Right forelimb (tissue), 1 donor: ENCODE results near the gene COX7A2L.
"Not testable (repeated sequence)": the region's sequence is repeated elsewhere in the genome, so short reads cannot be mapped to it uniquely, and the experiment has no call there.

Experiments used
- DNase-seq: peaks from one replicate; pipeline ENCODE4 v3.0.0-alpha.2; 2018

Gene COX7A2L

DNA sequence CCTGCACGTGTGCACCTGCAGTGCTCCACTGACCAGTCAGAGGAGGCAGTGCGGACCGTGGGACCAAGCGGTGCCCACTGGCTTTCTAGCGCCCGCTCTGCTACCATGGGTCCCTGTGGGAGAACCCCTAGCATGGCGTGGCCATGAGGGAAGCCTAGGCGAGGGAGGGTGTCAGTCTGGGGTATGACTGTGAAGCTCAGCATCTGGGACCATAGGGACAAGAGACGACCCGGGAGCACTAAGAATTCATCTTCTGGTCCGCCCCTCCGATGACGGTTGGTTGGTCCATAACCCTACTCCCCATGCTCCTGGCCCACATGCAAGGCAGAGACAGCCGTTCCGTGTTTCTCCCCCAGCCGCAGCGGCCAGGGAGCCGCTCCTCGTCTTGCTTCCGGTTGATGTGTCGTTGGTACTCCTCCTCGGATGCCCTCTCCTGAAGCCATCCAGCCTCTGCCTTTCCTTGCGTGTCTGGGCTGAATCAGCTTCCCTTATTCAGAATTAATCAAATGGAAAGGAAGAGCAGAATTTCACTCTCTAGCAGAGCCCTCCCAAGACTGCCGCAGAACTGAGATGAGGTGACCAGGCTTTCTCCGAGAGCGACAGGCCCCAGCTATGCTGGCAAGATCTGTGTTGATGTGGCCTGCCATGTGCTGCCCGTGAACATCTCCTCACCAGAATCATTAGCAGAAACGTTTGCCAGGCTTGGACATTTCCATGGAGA, 23.0 kb downstream of the COX7A2L start:
- DNase-seq: no peak

DNA sequence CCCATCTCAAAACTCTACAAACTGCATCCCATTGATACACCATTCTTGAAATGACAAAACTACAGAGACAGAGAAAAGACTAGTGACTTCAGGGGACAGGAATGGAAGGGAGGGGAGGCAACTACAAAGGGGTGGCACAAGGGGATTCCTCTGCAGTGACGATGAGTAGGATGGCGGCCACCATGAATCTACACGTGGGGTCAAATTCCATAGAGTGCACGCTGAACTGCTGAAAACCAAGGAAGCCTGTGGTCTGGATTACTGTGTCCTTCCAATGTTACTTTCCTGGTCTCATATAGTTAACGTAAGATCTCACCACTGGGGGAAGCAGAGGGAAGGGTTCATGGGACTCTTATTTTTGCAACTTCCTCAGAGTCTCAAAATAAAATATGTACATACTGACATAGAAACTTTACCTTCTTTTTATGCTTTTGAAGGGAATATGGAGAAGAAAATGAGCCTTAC, 23.6 kb downstream of the COX7A2L start:
- no peak for DNase-seq

GRCh38 chr2:42336361-42336965, 24.6 kb downstream of the COX7A2L start:
- no peak for DNase-seq

DNA sequence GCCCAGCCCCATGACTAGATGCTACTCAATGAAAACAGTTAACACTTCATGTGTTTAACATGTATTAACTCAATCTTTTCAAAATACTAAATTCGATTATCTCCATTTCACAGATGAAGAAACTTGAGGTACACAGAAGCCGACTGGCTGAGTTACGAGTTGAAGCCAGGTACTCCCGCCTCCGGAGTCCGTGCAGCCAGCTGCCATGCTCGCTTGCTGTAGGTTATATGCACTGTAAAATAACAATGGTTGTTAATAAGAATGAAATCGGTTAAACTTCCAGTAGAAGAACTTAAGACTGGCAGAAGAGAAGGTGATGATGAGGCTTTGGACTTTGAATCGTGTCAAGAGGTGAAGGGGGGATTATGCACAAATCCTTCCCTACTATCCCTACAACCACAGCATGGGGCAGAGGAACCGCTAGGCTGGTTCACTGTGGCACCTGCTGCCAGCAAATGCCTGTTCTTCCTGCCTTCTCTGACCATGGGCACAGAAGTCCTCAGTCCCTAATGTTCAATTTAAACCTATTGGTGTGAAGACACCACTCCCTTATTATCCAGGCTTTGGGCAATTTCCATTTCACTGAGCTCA, 25.4 kb downstream of the COX7A2L start:
- no peak for DNase-seq

DNA sequence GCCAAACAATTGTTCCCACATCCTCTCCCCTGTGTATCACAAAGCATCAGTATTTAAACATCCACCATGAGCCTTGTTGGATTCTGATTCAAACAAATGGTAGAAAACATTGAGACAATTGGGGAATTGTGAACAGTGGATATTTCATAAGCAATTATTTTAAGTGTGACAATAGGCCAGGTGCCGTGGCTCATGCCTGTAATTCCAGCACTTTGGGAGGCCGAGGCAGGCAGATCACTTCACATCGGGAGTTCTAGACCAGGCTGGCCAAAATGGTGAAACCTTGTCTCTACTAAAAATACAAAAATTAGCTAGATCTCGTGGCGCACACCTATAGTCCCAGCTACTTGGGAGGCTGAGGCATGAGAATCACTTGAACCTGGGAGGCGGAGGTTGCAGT, 26.2 kb downstream of the COX7A2L start:
- DNase-seq: not testable (repeated sequence)

- no peak for DNase-seq
These were observed 26.8 kb downstream of the COX7A2L start for GRCh38 chr2:42334220-42334619.

GRCh38 chr2:42333579-42333978, 27.4 kb downstream of the COX7A2L start:
- no peak for DNase-seq

- no peak for DNase-seq
These were observed 28.4 kb downstream of the COX7A2L start for GRCh38 chr2:42332575-42332974.

DNA sequence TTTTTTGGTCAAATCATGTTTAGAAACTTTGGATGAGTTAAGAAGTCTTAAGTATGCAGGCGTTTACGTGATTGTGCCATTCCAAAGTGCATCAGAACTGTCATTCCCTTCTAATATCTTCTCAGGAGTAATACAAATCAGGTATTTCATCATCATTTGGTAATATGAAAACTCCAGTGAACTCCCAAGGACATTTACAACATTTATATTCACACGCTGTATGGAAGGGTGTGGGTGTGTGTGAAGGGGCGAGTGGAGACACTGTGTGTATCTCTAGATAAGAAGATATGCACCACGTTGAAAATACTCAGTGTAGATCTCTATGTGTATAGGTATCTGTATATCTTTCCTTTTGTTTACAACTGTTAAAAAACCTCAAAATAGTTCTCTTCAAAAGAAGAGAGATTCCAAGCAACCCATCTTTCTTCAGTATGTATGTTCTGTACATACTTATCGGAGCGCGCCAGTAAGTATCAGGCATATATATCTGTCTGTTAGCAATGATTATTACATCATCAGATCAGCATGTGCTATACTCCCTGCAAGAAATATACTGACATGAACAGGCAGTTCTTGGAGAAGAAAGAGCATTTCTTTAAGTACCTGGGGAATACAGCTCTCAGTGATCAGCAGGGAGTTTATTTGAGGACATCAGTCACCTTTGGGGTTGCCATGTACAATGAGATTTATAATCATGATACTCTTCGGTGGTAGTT, 29.3 kb downstream of the COX7A2L start:
- no peak for DNase-seq

- DNase-seq: no peak
These were observed 31.3 kb downstream of the COX7A2L start for GRCh38 chr2:42329736-42330135.

DNA sequence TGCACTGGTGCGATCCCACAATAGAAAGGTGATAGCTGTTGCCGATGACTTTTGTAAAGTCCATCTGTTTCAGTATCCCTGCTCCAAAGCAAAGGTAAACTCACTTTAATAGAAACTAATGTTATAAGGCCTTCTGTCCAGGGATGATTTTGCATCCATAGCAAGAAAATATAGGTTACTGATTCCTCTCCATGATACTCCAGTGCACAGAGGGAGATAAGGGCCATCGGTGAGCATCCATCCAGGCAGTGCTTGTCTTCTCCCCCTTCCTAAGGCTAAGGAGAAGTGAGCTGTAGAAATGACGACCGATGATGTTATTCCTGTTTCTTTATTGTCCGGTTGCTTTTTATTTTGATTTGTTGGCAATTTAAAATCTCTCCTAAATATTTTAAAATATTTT, 32.1 kb downstream of the COX7A2L start:
- DNase-seq: no peak

GRCh38 chr2:42328148-42328833, 32.7 kb downstream of the COX7A2L start:
- no peak for DNase-seq

GRCh38 chr2:42327125-42327524, 33.9 kb downstream of the COX7A2L start:
- no peak for DNase-seq

GRCh38 chr2:42325609-42326008, 35.4 kb downstream of the COX7A2L start:
- no peak for DNase-seq

GRCh38 chr2:42324949-42325348, 36.1 kb downstream of the COX7A2L start:
- no peak for DNase-seq

DNA sequence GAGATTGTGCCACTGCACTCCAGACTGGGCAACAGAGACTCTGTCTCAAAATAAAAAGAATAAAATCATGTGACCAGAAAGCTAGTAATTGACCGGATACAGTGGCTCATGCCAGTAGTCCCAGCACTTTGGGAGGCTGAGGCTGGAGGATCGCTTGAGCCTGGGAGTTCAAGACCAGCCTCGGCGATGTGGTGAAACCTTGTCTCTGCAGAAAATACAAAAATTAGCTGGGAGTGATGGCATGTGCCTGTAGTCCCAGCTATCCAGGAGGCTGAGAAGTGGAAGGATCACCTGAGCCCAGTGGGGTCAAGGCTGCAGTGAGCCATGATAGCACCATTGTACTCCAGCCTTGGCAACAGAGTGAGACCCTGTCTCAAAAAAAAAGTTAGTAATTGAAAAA, 36.8 kb downstream of the COX7A2L start:
- DNase-seq: no peak

- DNase-seq: no peak
These were observed 39.5 kb downstream of the COX7A2L start for GRCh38 chr2:42321452-42322064.

DNA sequence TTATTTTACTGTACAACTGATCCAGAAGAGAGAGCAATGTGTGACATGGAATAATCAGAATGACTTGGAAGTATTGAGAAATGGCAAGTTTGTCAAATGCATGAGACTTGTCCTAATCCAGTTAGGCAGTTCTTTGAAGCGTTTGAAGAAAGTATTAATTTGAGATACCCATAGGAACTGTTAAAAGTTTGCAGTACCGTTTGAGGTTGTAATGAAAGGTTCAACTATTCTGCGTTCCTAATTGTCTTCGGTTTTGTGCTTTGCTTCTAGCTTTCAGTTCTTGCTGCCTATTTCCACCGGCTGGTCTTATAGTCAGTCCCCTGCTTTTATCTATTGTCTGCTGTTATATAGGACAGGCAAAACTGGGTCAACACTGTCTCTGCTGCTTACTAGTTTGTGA, 41.8 kb downstream of the COX7A2L start:
- DNase-seq: no peak

DNA sequence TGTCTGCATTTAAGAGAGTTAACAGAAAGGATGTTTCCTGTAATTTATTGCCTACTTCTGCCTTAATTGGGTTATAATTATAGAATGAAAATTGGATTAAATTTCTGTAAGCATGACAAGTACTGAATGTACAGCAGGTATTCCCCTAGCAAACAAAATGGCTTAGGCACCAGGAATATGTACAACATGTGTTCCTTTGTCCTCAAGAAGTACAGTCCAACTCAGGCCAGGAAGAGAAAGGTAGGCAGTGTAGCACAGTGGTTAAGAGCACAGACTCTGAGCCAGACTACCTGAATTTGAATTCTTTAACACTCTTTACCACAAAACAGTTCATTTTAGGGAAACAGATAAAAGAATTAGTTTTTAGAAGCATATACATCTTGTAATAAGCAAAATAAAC, 43.1 kb downstream of the COX7A2L start:
- no peak for DNase-seq

DNA sequence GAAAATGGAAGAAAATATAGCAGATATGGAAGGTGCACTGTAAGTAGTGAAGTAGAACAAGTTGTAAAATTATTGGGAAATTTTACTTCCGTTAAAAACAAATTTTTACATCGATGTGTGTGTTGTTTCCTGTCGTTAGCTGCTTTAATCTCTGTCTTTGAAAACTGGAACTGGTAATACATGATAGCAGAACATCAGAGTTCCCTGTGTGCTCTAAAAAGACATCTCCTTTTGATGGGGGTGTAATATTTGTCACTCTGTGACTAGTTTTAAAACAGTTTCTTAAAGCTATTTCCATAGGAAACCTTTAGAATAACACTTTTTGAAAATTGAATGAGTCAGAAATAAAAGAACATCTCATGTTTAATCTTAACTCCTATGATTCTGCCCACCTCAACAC, 43.5 kb downstream of the COX7A2L start:
- no peak for DNase-seq

DNA sequence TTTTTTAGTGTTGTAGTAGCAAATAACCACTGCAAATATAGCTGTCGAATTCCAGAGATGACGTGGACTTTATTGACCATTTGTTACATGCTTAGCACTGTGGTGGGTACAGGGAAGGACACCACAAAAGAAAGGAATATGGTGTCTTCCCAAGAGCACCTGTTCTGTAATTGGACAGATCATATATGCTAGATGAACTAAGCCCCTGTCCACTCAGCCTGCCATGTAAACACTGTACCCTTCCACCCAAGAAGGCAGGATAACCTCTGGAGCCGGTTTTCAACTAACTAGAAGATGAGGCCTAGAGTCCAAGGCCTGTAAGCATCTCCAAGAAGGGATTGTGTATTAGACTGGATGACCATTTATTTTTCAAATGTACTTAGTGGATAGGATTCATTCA, 44.1 kb downstream of the COX7A2L start:
- no peak for DNase-seq

DNA sequence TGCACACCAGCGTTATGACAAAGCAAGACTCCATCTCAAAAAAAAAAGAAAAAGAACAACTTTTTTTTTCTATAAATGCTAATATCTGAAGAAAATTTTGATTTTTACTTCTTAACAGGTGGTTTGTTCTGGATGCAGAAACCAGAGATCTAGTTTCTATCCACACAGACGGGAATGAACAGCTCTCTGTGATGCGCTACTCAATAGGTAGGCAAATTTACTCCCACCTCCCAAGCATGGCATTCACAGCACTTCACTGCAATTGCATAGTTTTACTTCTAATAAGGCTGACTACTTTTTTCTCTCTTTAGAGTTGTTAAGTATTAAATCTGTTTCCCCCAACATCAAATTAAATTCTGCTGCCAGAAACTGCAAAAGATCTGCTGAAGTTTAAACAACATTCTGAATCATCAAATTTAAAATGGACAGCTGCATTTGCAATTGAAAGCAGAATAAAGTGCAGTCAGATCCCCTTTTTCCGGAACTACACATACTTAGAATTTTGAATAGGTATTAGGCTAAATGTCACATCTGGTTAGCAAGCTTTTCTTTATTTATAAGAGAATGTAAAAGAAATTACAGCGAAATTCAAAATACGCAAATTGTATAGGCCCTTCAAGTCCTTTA, 45.1 kb downstream of the COX7A2L start:
- no peak for DNase-seq
